ENCODE results near the gene CCSAP. TPM values are rescaled to one million over a fixed set of nuclear protein-coding genes. Genes with fewer than 3 reads are reported as not detected.
A peak's percentile ranks its signal among the peaks of the same experiment; 100 is the strongest.

The CCSAP gene
- total RNA-seq, 2 experiments from 2014 or later: 7.9 to 8.4 TPM

DNA sequence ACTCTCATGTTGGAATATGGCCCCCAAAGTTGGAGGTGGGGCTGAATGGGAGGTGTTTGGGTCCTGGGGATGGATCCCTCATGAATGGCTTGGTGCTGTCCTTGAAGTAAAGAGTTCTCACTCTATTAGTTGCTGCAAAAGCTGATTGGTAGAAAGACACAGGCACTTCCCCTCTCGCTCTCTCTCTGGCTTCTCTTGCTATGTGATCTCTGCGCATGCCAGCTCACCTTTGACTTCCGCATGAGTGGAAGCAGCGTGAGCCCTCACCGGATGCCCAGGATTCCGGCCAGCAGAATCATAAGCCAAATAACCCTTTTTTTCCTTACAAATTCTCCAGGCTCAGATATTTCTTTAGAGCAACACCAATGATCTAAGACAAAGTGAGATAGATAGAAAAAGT lies 20.9 kb upstream of the CCSAP start:
- DNase-seq (no peak), ATAC-seq (no peak)
- Mint-ChIP-seq H3K4me1 (no peaks in the 10 kb centered on the region), H3K4me3 (no peak overlapping the region), H3K27me3 (peaks cover 15% of the 10 kb centered on the region), H3K9me3 (ENCODE audit: low read depth) (no peaks in the 10 kb centered on the region), H3K36me3 (ENCODE audit: low read depth) (no peaks in the 10 kb centered on the region), H3K27ac (no peak overlapping the region)
- ChIA-PET POLR2A (no interaction called here), CTCF (no interaction called here)
- intact Hi-C loops (cut with DNase I, micrococcal nuclease): no loop called here

DNA sequence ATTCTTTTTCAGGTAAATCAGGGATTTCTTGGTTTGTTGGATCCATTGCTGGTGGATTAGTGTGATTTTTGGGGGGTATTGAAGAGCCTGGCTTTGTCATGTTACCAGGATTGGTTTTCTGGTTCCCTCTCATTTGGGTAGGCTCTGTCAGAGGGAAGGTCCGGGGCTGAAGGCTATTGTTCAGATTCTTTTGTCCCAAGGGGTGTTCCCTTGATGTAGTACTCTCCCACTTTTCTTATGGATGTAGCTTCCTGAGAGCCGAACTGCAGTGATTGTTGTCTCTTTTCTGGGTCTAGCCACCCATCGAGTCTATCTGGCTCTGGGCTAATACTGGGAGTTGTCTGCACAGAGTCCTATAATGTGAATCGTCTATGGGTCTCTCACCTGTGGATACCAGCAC lies 17.6 kb upstream of the CCSAP start:
- Mint-ChIP-seq H3K4me1 (no peaks in the 10 kb centered on the region), H3K4me3 (no peak overlapping the region), H3K27me3 (peaks cover 24% of the 10 kb centered on the region), H3K9me3 (ENCODE audit: low read depth) (peaks cover 4% of the 10 kb centered on the region), H3K27ac (no peak overlapping the region), H3K36me3 (ENCODE audit: low read depth) (no peaks in the 10 kb centered on the region)
- CTCF ChIA-PET: no interaction called here
- DNase-seq: no peak
- ATAC-seq: no peak
- intact Hi-C loops (cut with DNase I, micrococcal nuclease): no loop called here
- POLR2A ChIA-PET: no interaction called here

DNA sequence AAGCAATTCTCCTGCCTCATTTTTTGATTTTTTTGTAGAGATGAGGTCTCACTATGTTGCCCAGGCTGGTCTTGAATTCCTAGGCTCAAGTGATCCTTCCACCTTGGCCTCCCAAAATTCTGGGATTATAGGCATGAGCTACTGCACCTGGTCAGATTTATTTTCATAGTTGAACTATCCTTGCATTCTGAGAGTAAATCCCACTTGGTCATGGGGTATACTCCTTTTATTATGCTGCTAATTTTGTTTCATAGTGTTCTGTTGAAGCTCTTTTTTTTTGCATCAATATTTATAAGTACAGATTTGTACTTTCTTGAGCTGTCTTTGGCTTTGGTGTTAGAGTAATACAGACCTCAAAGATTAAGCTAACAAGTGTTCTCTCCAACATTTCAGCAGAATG lies 12.8 kb upstream of the CCSAP start:
- CTCF ChIA-PET: no interaction called here
- POLR2A ChIA-PET: interaction anchor here (0.6 kb wide), 1 partner anchor 67 kb away, joined by 3 read pairs; no protein-coding TSS in a partner anchor
- Mint-ChIP-seq H3K27ac (no peak overlapping the region), H3K36me3 (ENCODE audit: low read depth) (no peaks in the 10 kb centered on the region), H3K27me3 (peaks cover 27% of the 10 kb centered on the region), H3K9me3 (ENCODE audit: low read depth) (peaks cover 4% of the 10 kb centered on the region), H3K4me3 (no peak overlapping the region), H3K4me1 (no peaks in the 10 kb centered on the region)
- ATAC-seq (no peak), DNase-seq (no peak)
- intact Hi-C loops (cut with DNase I, micrococcal nuclease): no loop called here

DNA sequence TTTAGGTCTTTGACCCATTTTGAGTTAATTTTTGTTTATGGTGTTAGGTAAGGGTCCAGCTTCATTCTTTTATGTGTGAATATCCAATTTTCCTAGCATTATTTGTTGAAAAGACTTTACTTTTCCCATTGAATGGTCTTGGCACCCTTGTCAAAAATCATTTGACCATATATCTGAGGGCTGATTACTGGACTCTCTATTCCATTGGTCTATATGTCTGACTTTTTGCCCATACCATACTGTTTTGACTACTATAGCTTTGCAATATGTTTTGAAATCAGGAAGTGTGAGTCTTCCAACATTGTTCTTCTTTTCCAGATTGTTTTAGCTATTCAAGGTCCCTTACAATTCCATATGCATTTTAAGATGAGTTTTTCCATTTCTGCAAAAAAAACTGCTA lies 11.4 kb upstream of the CCSAP start:
- peaks cover 22% of the 10 kb centered on the region for H3K27me3 Mint-ChIP-seq
- ChIA-PET POLR2A (no interaction called here), CTCF (no interaction called here)
- H3K27ac Mint-ChIP-seq: no peak overlapping the region
- no peak overlapping the region for H3K4me3 Mint-ChIP-seq
- no peaks in the 10 kb centered on the region for H3K36me3 Mint-ChIP-seq (ENCODE audit: low read depth)
- no peaks in the 10 kb centered on the region for H3K4me1 Mint-ChIP-seq
- intact Hi-C loops (cut with DNase I, micrococcal nuclease): no loop called here
- H3K9me3 Mint-ChIP-seq (ENCODE audit: low read depth): peaks cover 4% of the 10 kb centered on the region
- ATAC-seq (no peak), DNase-seq (no peak)

DNA sequence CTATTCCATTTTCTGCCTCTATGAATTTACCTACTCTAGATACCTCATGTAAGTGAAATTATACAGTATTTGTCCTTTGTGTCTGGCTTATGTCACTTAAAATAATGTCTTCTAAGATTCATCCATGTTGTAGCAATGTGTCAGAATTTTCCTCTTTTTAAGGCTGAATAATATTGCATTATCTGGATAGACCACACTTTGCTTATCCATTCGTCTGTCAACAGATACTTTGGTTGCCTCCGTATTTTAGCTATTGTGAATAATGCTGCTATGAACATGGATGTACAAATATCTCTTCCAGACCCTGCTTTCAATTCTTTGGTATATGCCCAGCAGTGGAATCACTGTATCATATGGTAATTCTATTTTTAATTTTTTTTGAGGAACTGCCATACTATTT lies 10.1 kb upstream of the CCSAP start:
- peaks cover 4% of the 10 kb centered on the region for H3K9me3 Mint-ChIP-seq (ENCODE audit: low read depth)
- DNase-seq (no peak), ATAC-seq (no peak)
- H3K36me3 Mint-ChIP-seq (ENCODE audit: low read depth): no peaks in the 10 kb centered on the region
- H3K27me3 Mint-ChIP-seq: peaks cover 14% of the 10 kb centered on the region
- ChIA-PET POLR2A (no interaction called here), CTCF (no interaction called here)
- no peak overlapping the region for H3K27ac Mint-ChIP-seq
- H3K4me1 Mint-ChIP-seq: no peaks in the 10 kb centered on the region
- no peak overlapping the region for H3K4me3 Mint-ChIP-seq
- intact Hi-C loops (cut with DNase I, micrococcal nuclease): no loop called here

DNA sequence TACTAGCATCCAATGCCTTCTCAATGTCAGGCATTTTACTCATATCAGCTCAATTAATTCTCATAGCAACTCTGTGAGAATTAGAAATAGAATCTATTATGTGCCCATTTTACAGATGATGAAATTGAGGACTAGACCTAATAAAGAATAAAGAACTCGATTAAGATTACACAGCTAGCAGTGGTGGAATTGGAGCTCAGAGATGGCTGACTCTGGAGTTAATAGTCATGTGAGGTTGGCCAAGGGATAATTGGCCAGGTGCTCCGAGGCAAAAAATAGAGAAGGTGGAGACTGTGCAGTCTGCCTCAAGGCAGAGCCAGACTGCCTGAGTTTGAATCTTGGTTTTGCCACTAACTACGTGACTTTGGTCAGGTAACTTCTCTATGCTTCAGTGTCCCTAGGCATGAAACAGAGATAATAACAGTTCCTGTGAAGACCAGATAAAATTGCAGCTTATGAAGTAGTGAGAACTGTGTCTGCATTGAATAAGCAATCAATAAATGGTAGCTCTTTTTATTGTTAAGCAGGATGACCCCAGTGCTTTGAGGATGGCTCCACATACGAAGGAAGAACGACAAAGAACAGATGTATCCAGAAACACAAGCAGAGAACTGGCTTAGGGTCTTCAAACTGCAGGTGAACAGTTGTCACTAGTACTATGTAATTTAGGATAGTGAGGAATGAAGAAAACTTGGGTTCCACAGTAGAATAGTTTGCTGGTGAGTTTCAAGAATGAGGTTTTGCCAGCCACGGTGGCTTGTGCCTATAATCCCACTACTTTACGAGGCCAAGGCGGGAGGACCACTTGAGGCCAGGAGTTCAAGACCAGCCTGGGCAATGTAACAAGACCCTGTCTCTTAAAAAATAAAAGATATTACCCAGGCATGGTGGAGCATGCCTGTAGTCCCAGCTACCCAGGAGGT lies 6.9 kb upstream of the CCSAP start:
- ATAC-seq: no peak
- H3K27me3 Mint-ChIP-seq: peaks cover 15% of the 10 kb centered on the region

DNA sequence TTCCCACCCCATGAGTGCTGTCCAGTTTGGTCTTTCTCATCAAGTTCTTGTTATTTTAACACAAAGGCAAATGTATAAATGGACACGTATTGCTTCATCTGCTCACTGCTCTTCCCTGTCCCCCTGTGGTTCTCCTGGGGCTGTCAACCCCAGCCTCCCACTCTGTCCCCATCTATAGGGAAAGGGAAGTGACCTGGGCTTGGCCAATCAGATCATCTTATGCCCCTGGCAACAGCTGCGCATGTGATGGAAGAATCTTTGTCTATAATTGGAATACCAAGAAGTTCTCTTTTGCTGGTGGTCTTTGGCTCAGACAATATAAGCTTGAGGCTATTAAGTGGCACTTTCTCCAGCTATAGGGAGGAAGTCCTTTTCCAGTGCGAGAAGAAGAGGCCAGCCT lies 4.7 kb upstream of the CCSAP start:
- peaks cover 14% of the 10 kb centered on the region for H3K27me3 Mint-ChIP-seq
- intact Hi-C loops (cut with DNase I, micrococcal nuclease): loop anchor here in 1 of 2 experiments (10.0 kb wide), 1 partner anchor 863 kb away; the partner anchor contains the start of gene RNF187

More for the DNA sequence above, 6.9 kb upstream of the CCSAP start:
- no peak overlapping the region for H3K27ac Mint-ChIP-seq
- ChIA-PET CTCF (interaction anchor here (0.9 to 1.4 kb wide), 2 partner anchors 91 to 209 kb away, joined by 3 to 5 read pairs; partner anchors contain the start of gene ABCB10), POLR2A (no interaction called here)
- intact Hi-C loops (cut with DNase I, micrococcal nuclease): loop anchor here in 1 of 2 experiments (10.0 kb wide), 1 partner anchor 865 kb away; the partner anchor contains the start of gene RNF187
- no peak overlapping the region for H3K4me3 Mint-ChIP-seq
- no peak for DNase-seq
- peaks cover 2% of the 10 kb centered on the region for H3K9me3 Mint-ChIP-seq (ENCODE audit: low read depth)
- H3K36me3 Mint-ChIP-seq (ENCODE audit: low read depth): no peaks in the 10 kb centered on the region
- H3K4me1 Mint-ChIP-seq: no peaks in the 10 kb centered on the region

DNA sequence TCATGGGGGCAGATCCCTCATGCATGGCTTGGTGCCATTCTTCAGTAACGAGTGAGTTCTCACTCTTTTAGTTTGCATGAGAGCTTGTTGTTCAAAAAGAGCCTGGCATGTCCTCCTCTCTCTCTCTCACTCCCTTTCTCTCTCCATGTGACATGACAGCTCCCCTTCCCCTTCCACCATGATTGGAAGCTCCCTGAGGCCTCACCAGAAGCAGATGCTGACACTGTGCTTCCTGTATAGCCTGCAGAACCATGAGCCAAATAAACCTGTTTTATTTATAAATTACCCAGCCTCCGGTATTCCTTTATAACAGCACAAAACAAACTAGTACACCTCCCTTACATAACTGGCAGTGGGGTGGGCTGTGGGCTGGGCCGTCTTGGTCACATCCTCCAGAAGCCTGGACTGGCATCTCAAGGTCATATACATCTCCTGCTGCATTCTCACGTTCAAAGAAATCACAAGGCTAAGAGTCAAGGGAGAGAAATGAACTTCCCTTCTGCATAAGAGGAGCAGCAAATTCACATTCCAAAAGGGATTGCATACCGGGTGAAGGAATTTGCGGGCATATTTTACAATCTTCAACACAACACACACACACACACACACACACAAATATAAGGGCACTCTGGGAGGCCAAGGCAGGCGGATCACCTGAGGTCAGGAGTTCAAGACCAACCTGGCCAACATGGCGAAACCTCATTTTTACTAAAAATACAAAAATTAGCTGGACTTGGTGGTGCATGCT lies 2.3 kb upstream of the CCSAP start:
- Mint-ChIP-seq H3K27me3 (peaks cover 11% of the 10 kb centered on the region), H3K4me1 (peaks cover 17% of the 10 kb centered on the region), H3K4me3 (no peak overlapping the region), H3K36me3 (ENCODE audit: low read depth) (peaks cover 6% of the 10 kb centered on the region), H3K9me3 (ENCODE audit: low read depth) (peaks cover 2% of the 10 kb centered on the region), H3K27ac (no peak overlapping the region)
- no peak for ATAC-seq
- no peak for DNase-seq
- ChIA-PET POLR2A (interaction anchor here (1.4 kb wide), 1 partner anchor 96 kb away, joined by 4 read pairs; no protein-coding TSS in a partner anchor), CTCF (interaction anchor here (0.6 kb wide), 1 partner anchor 86 kb away, joined by 3 read pairs; no protein-coding TSS in a partner anchor)
- intact Hi-C loops (cut with DNase I, micrococcal nuclease): loop anchor here (5.0 to 10.0 kb wide), 4 partner anchors 58 to 1632 kb away; partner anchors contain the start of genes ARV1 (in 1 of the 2), RNF187 (in 1 of the 2) and TTC13 (in 1 of the 2)

More for the DNA sequence above, 4.7 kb upstream of the CCSAP start:
- CTCF ChIA-PET: interaction anchor here (0.6 to 1.1 kb wide), 4 partner anchors 15 to 222 kb away, joined by 3 read pairs; no protein-coding TSS in a partner anchor
- peaks cover 2% of the 10 kb centered on the region for H3K9me3 Mint-ChIP-seq (ENCODE audit: low read depth)
- H3K4me1 Mint-ChIP-seq: peaks cover 9% of the 10 kb centered on the region
- no peak for DNase-seq
- ATAC-seq: no peak
- no peaks in the 10 kb centered on the region for H3K36me3 Mint-ChIP-seq (ENCODE audit: low read depth)
- no peak overlapping the region for H3K27ac Mint-ChIP-seq
- no peak overlapping the region for H3K4me3 Mint-ChIP-seq
- POLR2A ChIA-PET: no interaction called here

DNA sequence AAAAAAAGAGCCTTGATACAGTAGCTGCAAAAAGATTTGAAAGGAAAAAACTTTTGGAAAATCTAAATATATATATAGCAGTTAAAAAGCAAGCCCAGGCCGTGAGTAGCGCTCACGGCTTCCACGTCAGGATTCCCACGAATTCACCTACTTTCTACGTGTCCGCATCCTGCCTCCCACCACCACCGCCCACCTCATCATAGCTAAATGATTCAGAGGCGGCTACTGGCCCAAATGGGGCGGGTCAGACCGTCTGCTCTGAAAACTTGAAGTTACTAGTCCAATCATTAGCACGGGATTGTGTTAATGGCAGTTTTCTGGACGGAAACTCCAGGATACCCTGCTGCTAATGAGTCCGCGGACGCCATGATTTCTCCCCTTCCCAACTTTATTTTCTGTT lies 1.3 kb upstream of the CCSAP start:
- peak overlapping the region; percentile 88 for H3K4me3 Mint-ChIP-seq
- DNase-seq: peak; percentile 43

DNA sequence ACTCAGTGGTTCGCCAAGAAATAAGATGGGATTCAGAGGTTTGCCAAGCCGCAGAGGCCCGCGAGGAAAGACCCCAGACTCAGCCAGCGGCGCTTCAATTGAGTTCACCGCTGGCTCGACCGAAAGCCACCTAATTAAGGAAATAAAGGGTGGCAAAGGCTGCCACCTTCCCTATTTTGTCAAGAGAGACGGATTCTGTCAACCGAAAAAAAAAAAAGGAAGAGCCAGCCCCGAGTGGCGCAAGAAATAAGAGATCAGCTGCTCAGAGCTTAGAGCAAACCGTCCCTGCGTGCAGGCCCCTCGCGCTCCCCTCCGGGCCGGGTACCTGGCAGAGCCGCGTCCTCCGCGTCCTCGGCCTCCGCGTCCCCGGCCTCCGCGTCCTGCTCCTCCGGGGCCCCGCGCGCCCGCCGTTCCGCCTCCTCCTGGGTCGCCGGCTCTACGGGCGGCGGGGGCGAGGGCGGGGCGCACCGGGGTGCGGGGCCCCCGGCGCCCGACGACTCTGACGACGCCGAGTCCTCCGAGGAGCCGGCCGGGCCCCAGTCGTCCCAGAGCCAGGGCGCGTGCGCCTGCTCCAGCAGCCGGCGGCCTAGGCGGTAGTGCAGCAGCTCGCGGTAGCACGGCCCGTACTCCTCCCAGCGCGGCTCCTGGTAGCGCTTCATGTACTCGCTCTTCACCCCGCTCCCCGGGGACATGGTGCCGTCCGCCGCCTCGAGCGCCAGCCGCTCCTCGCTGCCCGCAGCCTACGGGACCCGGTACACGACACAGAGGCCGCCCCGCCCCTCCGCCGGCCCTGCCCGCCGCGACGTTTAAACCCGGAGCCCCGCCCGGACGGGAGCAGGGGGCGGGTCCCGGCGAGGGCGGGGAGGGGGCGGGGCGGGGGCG lies 832 bp downstream of the CCSAP start:
- ATAC-seq: peak; percentile 76
- H3K4me3 Mint-ChIP-seq: peak overlapping the region; percentile 88
- peaks cover 6% of the 10 kb centered on the region for H3K36me3 Mint-ChIP-seq (ENCODE audit: low read depth)
- peak overlapping the region; percentile 77 for H3K27ac Mint-ChIP-seq
- ChIA-PET CTCF (interaction anchor here (0.7 kb wide), 1 partner anchor 12 kb away, joined by 4 read pairs; no protein-coding TSS in a partner anchor), POLR2A (no interaction called here)
- intact Hi-C loops (cut with DNase I, micrococcal nuclease): loop anchor here (1.0 to 10.0 kb wide), 13 partner anchors 55 to 1635 kb away; partner anchors contain the start of genes ABCB10 (in 2 of the 2), NUP133 (in 2 of the 2), ARV1 (in 1 of the 2) and GALNT2 (in 1 of the 2)
- peaks cover 45% of the 10 kb centered on the region for H3K4me1 Mint-ChIP-seq
- peak; percentile 85 for DNase-seq
- H3K27me3 Mint-ChIP-seq: peaks cover 9% of the 10 kb centered on the region
- H3K9me3 Mint-ChIP-seq (ENCODE audit: low read depth): peaks cover 2% of the 10 kb centered on the region

More for the DNA sequence above, 1.3 kb upstream of the CCSAP start:
- ChIA-PET POLR2A (interaction anchor here (1.4 kb wide), 1 partner anchor 97 kb away, joined by 4 read pairs; no protein-coding TSS in a partner anchor), CTCF (no interaction called here)
- Mint-ChIP-seq H3K27ac (no peak overlapping the region), H3K36me3 (ENCODE audit: low read depth) (peaks cover 6% of the 10 kb centered on the region), H3K27me3 (peaks cover 11% of the 10 kb centered on the region), H3K4me1 (peaks cover 27% of the 10 kb centered on the region), H3K9me3 (ENCODE audit: low read depth) (peaks cover 2% of the 10 kb centered on the region)
- intact Hi-C loops (cut with DNase I, micrococcal nuclease): loop anchor here (5.0 to 10.0 kb wide), 4 partner anchors 57 to 1633 kb away; partner anchors contain the start of genes ARV1 (in 1 of the 2), RNF187 (in 1 of the 2) and TTC13 (in 1 of the 2)
- ATAC-seq: no peak

Measured in activated CD4-positive, alpha-beta T cell treated with anti-CD3 and anti-CD28 coated beads for 36 hours (primary cell).